ENCODE data around the gene IQGAP1.
"Not testable (repeated sequence)": the region's sequence is repeated elsewhere in the genome, so short reads cannot be mapped to it uniquely, and the experiment has no call there.

Gene IQGAP1

GRCh38 chr15:90487186-90487585 lies 99.1 kb downstream of the IQGAP1 start:
- no peak for DNase-seq (ENCODE audit: low read depth)

- DNase-seq (ENCODE audit: low read depth), result no peak
These were observed 101.5 kb downstream of the IQGAP1 start for GRCh38 chr15:90489514-90489913.

GRCh38 chr15:90489944-90490343 lies 101.9 kb downstream of the IQGAP1 start:
- DNase-seq (ENCODE audit: low read depth), result no peak

- DNase-seq (ENCODE audit: low read depth), result no peak
These were observed 105.6 kb downstream of the IQGAP1 start for GRCh38 chr15:90493647-90494046.

GRCh38 chr15:90495067-90495466 lies 107.0 kb downstream of the IQGAP1 start:
- DNase-seq (ENCODE audit: low read depth), result no peak

GRCh38 chr15:90496791-90497190 lies 108.7 kb downstream of the IQGAP1 start:
- no peak for DNase-seq (ENCODE audit: low read depth)

- DNase-seq (ENCODE audit: low read depth), result no peak
These were observed 109.3 kb downstream of the IQGAP1 start for GRCh38 chr15:90497376-90497775.

GRCh38 chr15:90497912-90498311 lies 109.9 kb downstream of the IQGAP1 start:
- no peak for DNase-seq (ENCODE audit: low read depth)

- DNase-seq (ENCODE audit: low read depth), result no peak
These were observed 112.1 kb downstream of the IQGAP1 start for GRCh38 chr15:90500171-90500570.

GRCh38 chr15:90501898-90502297 lies 113.9 kb downstream of the IQGAP1 start:
- no peak for DNase-seq (ENCODE audit: low read depth)

GRCh38 chr15:90510781-90511180 lies 122.7 kb downstream of the IQGAP1 start:
- DNase-seq (ENCODE audit: low read depth), result not testable (repeated sequence)

- not testable (repeated sequence) for DNase-seq (ENCODE audit: low read depth)
These were observed 123.2 kb downstream of the IQGAP1 start for GRCh38 chr15:90511211-90511618.

GRCh38 chr15:90512276-90512675 lies 124.2 kb downstream of the IQGAP1 start:
- DNase-seq (ENCODE audit: low read depth), result no peak

- DNase-seq (ENCODE audit: low read depth), result no peak
These were observed 124.9 kb downstream of the IQGAP1 start for GRCh38 chr15:90512981-90513380.

GRCh38 chr15:90513448-90513847 lies 125.4 kb downstream of the IQGAP1 start:
- DNase-seq (ENCODE audit: low read depth), result no peak

- not testable (repeated sequence) for DNase-seq (ENCODE audit: low read depth)
These were observed 125.9 kb downstream of the IQGAP1 start for GRCh38 chr15:90513893-90514292.

GRCh38 chr15:90519688-90520087 lies 131.6 kb downstream of the IQGAP1 start:
- no peak for DNase-seq (ENCODE audit: low read depth)

- DNase-seq (ENCODE audit: low read depth), result no peak
These were observed 132.3 kb downstream of the IQGAP1 start for GRCh38 chr15:90520365-90520764.

GRCh38 chr15:90523373-90523772 lies 135.3 kb downstream of the IQGAP1 start:
- DNase-seq (ENCODE audit: low read depth), result no peak

GRCh38 chr15:90524018-90524803 lies 136.2 kb downstream of the IQGAP1 start:
- not testable (repeated sequence) for DNase-seq (ENCODE audit: low read depth)

GRCh38 chr15:90529011-90529370 lies 140.9 kb downstream of the IQGAP1 start:
- DNase-seq (ENCODE audit: low read depth), result no peak

GRCh38 chr15:90529371-90530249 lies 141.6 kb downstream of the IQGAP1 start, which contains the start of gene CRTC3:
TSS of gene CRTC3 (plus strand) at chr15:90529923. CDS start at chr15:90530072, 149 bp downstream.
- no peak for DNase-seq (ENCODE audit: low read depth)

All from HS-27A (cell line).